HFFc6 (cell line): ENCODE measurements around the gene MGAT3. TPM values are rescaled to one million over a fixed set of nuclear protein-coding genes. Genes with fewer than 3 reads are reported as not detected.

ENCODE experiments used
- DNase-seq: peaks from one replicate; pipeline ENCODE4 v3.0.0-alpha.2; 2018
- H3K27ac Mint-ChIP-seq: 2 replicates; pipeline ENCODE4 v1.8.0; 2020; ENCODE audit warnings: mild to moderate bottlenecking, mixed read lengths
- H3K27me3 Mint-ChIP-seq: 2 replicates; pipeline ENCODE4 v1.8.0; 2021; ENCODE audit warnings: mild to moderate bottlenecking, moderate library complexity, mixed read lengths; ENCODE audit not compliant: insufficient read depth
- H3K36me3 Mint-ChIP-seq: 2 replicates; pipeline ENCODE4 v1.8.0; 2021; ENCODE audit warnings: low read depth, mixed read lengths
- H3K4me1 Mint-ChIP-seq: 2 replicates; pipeline ENCODE4 v1.8.0; 2020; ENCODE audit warnings: low read depth, mixed read lengths
- H3K4me3 Mint-ChIP-seq: 2 replicates; pipeline ENCODE4 v1.8.0; 2020; ENCODE audit warnings: mild to moderate bottlenecking, moderate library complexity, mixed read lengths
- H3K9me3 Mint-ChIP-seq: 2 replicates; pipeline ENCODE4 v1.8.0; 2020; ENCODE audit warnings: mild to moderate bottlenecking, mixed read lengths
- total RNA-seq, 6 experiments: library from RNA; stranded (reverse); fragmentation: NEBNext Ultra II Directional; extraction: Animal tissue kit (Norgen Biotek cat#: 25700); gene quantifications; 2 replicates in 1 of 6; 3 replicates in 5 of 6; pipeline ENCODE4 v1.2.3, GENCODE V29; 2021
- TF ChIP-seq, protein P1 (sequence below): fragments of 200-600 bp; sonication (generic); IDR thresholded peaks from 2 replicates; pipeline ENCODE4 v1.5.0; 2021; ENCODE audit warnings: antibody characterized with exemption, mild to moderate bottlenecking

The MGAT3 gene
- total RNA-seq, 6 experiments from 2014 or later: not detected

DNA sequence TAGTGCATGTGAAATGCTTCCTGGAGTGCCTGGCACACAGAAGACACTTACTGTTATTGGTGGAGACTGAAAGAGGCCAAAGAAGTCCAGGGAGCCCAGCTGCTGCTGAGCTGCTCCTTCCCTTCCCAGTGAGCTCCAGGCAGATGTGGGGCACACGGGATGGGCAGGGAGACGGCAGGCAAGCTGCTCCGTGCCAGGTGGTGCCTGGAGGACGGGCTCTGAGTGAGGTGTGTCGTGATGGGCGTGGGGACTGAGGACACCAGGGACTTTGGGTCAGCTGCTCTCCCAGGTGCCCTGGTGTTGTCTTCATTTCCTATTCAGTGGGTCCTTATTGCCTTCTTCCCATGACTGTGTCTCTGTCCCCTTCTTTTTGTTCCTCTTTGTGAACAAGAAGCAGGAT, 37.7 kb upstream of the MGAT3 start:
- Mint-ChIP-seq H3K4me1 (no peaks in the 10 kb centered on the region), H3K36me3 (peaks cover 16% of the 10 kb centered on the region), H3K27ac (no peak overlapping the region), H3K4me3 (no peak overlapping the region), H3K9me3 (no peaks in the 10 kb centered on the region), H3K27me3 (no peaks in the 10 kb centered on the region)
- no peak for DNase-seq
- TF ChIP-seq, protein P1, sequence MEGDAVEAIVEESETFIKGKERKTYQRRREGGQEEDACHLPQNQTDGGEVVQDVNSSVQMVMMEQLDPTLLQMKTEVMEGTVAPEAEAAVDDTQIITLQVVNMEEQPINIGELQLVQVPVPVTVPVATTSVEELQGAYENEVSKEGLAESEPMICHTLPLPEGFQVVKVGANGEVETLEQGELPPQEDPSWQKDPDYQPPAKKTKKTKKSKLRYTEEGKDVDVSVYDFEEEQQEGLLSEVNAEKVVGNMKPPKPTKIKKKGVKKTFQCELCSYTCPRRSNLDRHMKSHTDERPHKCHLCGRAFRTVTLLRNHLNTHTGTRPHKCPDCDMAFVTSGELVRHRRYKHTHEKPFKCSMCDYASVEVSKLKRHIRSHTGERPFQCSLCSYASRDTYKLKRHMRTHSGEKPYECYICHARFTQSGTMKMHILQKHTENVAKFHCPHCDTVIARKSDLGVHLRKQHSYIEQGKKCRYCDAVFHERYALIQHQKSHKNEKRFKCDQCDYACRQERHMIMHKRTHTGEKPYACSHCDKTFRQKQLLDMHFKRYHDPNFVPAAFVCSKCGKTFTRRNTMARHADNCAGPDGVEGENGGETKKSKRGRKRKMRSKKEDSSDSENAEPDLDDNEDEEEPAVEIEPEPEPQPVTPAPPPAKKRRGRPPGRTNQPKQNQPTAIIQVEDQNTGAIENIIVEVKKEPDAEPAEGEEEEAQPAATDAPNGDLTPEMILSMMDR: no peak

DNA sequence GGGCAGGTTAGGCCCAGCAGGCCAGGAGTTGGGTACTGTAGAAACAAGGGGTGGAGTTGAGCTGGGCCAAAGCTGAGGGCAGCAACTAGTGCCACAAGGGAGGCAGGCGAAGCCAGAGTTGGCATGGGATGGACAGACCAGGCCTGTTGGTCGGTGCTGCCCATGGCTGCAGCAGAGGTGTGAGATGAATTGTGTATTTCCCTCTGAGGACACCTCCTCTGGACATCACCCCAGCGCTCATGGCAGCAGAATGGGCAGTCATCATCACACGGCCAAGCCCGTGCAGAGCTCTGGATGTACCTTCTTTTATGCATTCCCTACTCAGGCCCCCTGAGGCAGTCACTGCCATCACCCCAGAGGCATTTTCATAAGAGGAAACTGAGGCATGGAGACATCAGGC, 36.9 kb upstream of the MGAT3 start:
- H3K4me3 Mint-ChIP-seq: no peak overlapping the region
- no peak overlapping the region for H3K27ac Mint-ChIP-seq
- no peaks in the 10 kb centered on the region for H3K9me3 Mint-ChIP-seq
- TF ChIP-seq, protein P1: no peak
- peaks cover 17% of the 10 kb centered on the region for H3K36me3 Mint-ChIP-seq
- H3K27me3 Mint-ChIP-seq: no peaks in the 10 kb centered on the region
- DNase-seq: no peak
- H3K4me1 Mint-ChIP-seq: no peaks in the 10 kb centered on the region

DNA sequence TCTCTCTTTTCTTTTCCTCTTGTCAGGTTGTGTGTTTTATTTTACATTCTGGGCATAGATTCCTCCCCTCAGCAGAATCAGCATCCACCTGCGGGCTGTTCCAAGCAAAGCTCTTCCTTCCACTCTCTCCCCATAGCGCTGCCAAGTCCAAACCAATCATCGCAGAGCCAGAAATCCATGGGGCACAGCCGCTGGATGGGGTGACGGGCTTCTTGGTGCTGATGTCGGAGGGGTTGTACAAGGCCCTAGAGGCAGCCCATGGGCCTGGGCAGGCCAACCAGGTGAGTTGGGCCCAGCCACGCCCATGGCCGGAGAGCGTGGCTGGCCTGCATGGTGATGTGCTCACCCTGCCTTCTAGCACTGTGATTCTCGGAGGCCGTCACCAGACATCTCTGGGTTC, 35.1 kb upstream of the MGAT3 start:
- H3K4me3 Mint-ChIP-seq: no peak overlapping the region
- H3K27ac Mint-ChIP-seq: no peak overlapping the region
- H3K36me3 Mint-ChIP-seq: peaks cover 17% of the 10 kb centered on the region
- H3K9me3 Mint-ChIP-seq: no peaks in the 10 kb centered on the region
- DNase-seq: no peak
- H3K4me1 Mint-ChIP-seq: no peaks in the 10 kb centered on the region
- TF ChIP-seq, protein P1: no peak
- no peaks in the 10 kb centered on the region for H3K27me3 Mint-ChIP-seq

DNA sequence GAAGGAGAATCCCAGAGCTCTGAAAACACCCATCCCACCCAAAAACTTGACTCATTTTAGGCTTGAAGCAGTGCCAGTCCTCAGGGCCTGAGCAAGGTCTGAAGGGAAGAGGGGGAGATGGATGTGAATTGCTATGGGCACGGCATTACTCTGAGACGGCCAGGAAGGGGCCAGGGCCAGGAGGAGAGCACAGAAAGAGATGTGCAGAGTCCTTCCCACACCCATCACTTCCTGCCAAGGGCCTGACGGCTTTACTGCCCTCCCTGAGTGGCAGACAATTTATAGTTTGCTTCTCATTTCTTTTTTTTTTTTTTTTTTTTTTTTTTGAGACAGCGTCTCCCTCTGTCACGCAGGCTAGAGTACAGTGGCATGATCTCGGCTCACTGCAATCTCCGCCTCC, 34.7 kb upstream of the MGAT3 start:
- Mint-ChIP-seq H3K4me1 (no peaks in the 10 kb centered on the region), H3K27ac (no peak overlapping the region), H3K27me3 (no peaks in the 10 kb centered on the region), H3K9me3 (no peaks in the 10 kb centered on the region), H3K4me3 (no peak overlapping the region), H3K36me3 (peaks cover 17% of the 10 kb centered on the region)
- no peak for DNase-seq
- TF ChIP-seq, protein P1: no peak

GRCh38 chr22:39422721-39423120, 34.1 kb upstream of the MGAT3 start:
- no peaks in the 10 kb centered on the region for H3K9me3 Mint-ChIP-seq
- TF ChIP-seq, protein P1: no peak
- no peak for DNase-seq
- no peak overlapping the region for H3K4me3 Mint-ChIP-seq
- H3K27me3 Mint-ChIP-seq: no peaks in the 10 kb centered on the region
- no peak overlapping the region for H3K27ac Mint-ChIP-seq
- H3K36me3 Mint-ChIP-seq: peaks cover 17% of the 10 kb centered on the region
- H3K4me1 Mint-ChIP-seq: no peaks in the 10 kb centered on the region

GRCh38 chr22:39423976-39424375, 32.8 kb upstream of the MGAT3 start:
- Mint-ChIP-seq H3K36me3 (peaks cover 11% of the 10 kb centered on the region), H3K27me3 (no peaks in the 10 kb centered on the region), H3K9me3 (no peaks in the 10 kb centered on the region), H3K4me1 (no peaks in the 10 kb centered on the region), H3K27ac (no peak overlapping the region), H3K4me3 (no peak overlapping the region)
- TF ChIP-seq, protein P1: no peak
- no peak for DNase-seq
